HEK293 (cell line): Measurements from ENCODE around the gene BCAN.

Experiments used
- CTCF ChIA-PET: fragments of 350-600 bp; formaldehyde crosslinking; extraction: SDS; loops from one replicate; lab custom pipeline; 2021; ENCODE audit warnings: antibody characterized with exemption; lab: Yijun Ruan, JAX
- POLR2A ChIA-PET: fragments of 300-600 bp; formaldehyde crosslinking; extraction: SDS; loops from one replicate; lab custom pipeline; 2020; ENCODE audit warnings: antibody characterized with exemption, inconsistent platforms; lab: Yijun Ruan, JAX
- H3K27ac ChIP-seq: fragments of 200-500 bp; sonication (Bioruptor generic); 2 replicates; pipeline ENCODE4 v1.5.1; 2014; ENCODE audit warnings: low read depth, low read length, control low read depth, inconsistent platforms; ENCODE audit errors: extremely low read depth
- H3K36me3 ChIP-seq, 2 experiments: fragments of 200-500 bp in 1 of 2; sonication (Bioruptor generic) in 1 of 2; 1 replicate in 1 of 2; 2 replicates in 1 of 2; pipeline ENCODE4 v1.5.1; 2014 to 2017; ENCODE audit warnings: inconsistent platforms in 2 of 2, low read length in 2 of 2; ENCODE audit not compliant: control insufficient read depth in 2 of 2, insufficient read depth in 1 of 2
- H3K4me1 ChIP-seq: fragments of 200-500 bp; sonication (Bioruptor generic); 2 replicates; pipeline ENCODE4 v1.5.1; 2014; ENCODE audit warnings: mild to moderate bottlenecking, low read length, inconsistent platforms; ENCODE audit not compliant: control insufficient read depth, insufficient read depth
- H3K4me3 ChIP-seq: 2 replicates; pipeline ENCODE4 v1.5.1; 2011; ENCODE audit warnings: low read depth, mild to moderate bottlenecking, control low read depth, low read length, moderate library complexity
- H3K9me3 ChIP-seq: fragments of 200-500 bp; sonication (Bioruptor generic); 2 replicates; pipeline ENCODE4 v1.5.1; 2014; ENCODE audit warnings: low read depth, low read length, inconsistent platforms; ENCODE audit not compliant: control insufficient read depth, insufficient read depth
- BCL6B ChIP-seq: fragments of 450-650 bp; formaldehyde crosslinking; IDR thresholded peaks from 2 replicates; pipeline ENCODE4 v1.5.1; 2017; ENCODE audit warnings: missing biosample characterization, missing genetic modification characterization
- GLIS1 ChIP-seq: fragments of 450-650 bp; formaldehyde crosslinking; IDR thresholded peaks from 2 replicates; pipeline ENCODE4 v1.5.1; 2016; ENCODE audit warnings: missing biosample characterization, missing genetic modification characterization
- GLIS2 ChIP-seq: fragments of 450-650 bp; formaldehyde crosslinking; IDR thresholded peaks from 2 replicates; pipeline ENCODE4 v1.5.1; 2016; ENCODE audit warnings: missing biosample characterization, missing genetic modification characterization
- OVOL3 ChIP-seq: fragments of 450-650 bp; formaldehyde crosslinking; IDR thresholded peaks from 2 replicates; pipeline ENCODE4 v1.5.1; 2016; ENCODE audit warnings: missing biosample characterization, missing genetic modification characterization
- RBAK ChIP-seq: fragments of 450-650 bp; formaldehyde crosslinking; IDR thresholded peaks from 2 replicates; pipeline ENCODE4 v1.5.1; 2016; ENCODE audit warnings: missing biosample characterization, missing genetic modification characterization
- SCRT2 ChIP-seq: fragments of 450-650 bp; formaldehyde crosslinking; IDR thresholded peaks from 2 replicates; pipeline ENCODE4 v1.5.1; 2016; ENCODE audit warnings: missing biosample characterization, missing genetic modification characterization
- TCF7L2 ChIP-seq: IDR thresholded peaks from 2 replicates; pipeline ENCODE4 v1.6.1; 2011; ENCODE audit warnings: low read depth, mild to moderate bottlenecking, inconsistent platforms, low read length, moderate library complexity, borderline replicate concordance
- YY1 ChIP-seq: fragments of 450-650 bp; formaldehyde crosslinking; IDR thresholded peaks from 2 replicates; pipeline ENCODE4 v1.5.1; 2018; ENCODE audit warnings: missing biosample characterization, missing genetic modification characterization
- ZBTB17 ChIP-seq: fragments of 450-650 bp; formaldehyde crosslinking; IDR thresholded peaks from 2 replicates; pipeline ENCODE4 v1.5.1; 2016; ENCODE audit warnings: missing biosample characterization, missing genetic modification characterization
- ZBTB7A ChIP-seq: fragments of 450-650 bp; formaldehyde crosslinking; IDR thresholded peaks from 2 replicates; pipeline ENCODE4 v1.5.1; 2016; ENCODE audit warnings: low read depth, missing biosample characterization, missing genetic modification characterization
- ZBTB8A ChIP-seq: fragments of 450-650 bp; formaldehyde crosslinking; IDR thresholded peaks from 2 replicates; pipeline ENCODE4 v1.5.1; 2016; ENCODE audit warnings: missing biosample characterization, missing genetic modification characterization
- ZFHX2 ChIP-seq: fragments of 450-650 bp; formaldehyde crosslinking; conservative IDR thresholded peaks from 2 replicates; pipeline ENCODE4 v1.5.1; 2016; ENCODE audit warnings: missing biosample characterization, missing genetic modification characterization
- ZIC2 ChIP-seq: fragments of 450-650 bp; formaldehyde crosslinking; IDR thresholded peaks from 2 replicates; pipeline ENCODE4 v1.5.1; 2016; ENCODE audit warnings: missing biosample characterization, missing genetic modification characterization
- ZNF114 ChIP-seq: fragments of 450-650 bp; formaldehyde crosslinking; IDR thresholded peaks from 2 replicates; pipeline ENCODE4 v1.5.0; 2017; ENCODE audit warnings: missing biosample characterization, missing genetic modification characterization
- ZNF184 ChIP-seq: fragments of 450-650 bp; IDR thresholded peaks from 2 replicates; pipeline ENCODE4 v1.5.1; 2018; ENCODE audit warnings: missing biosample characterization, mild to moderate bottlenecking, missing genetic modification characterization
- ZNF23 ChIP-seq: fragments of 450-650 bp; formaldehyde crosslinking; IDR thresholded peaks from 2 replicates; pipeline ENCODE4 v1.5.1; 2016; ENCODE audit warnings: missing biosample characterization, missing genetic modification characterization, borderline replicate concordance
- ZNF266 ChIP-seq: fragments of 450-650 bp; formaldehyde crosslinking; IDR thresholded peaks from 2 replicates; pipeline ENCODE4 v1.5.1; 2016; ENCODE audit warnings: missing biosample characterization, missing genetic modification characterization, low read depth
- ZNF335 ChIP-seq: fragments of 450-650 bp; formaldehyde crosslinking; conservative IDR thresholded peaks from 2 replicates; pipeline ENCODE4 v1.5.1; 2016; ENCODE audit warnings: missing biosample characterization, missing genetic modification characterization
- ZNF473 ChIP-seq: fragments of 450-650 bp; formaldehyde crosslinking; IDR thresholded peaks from 2 replicates; pipeline ENCODE4 v1.5.1; 2017; ENCODE audit warnings: missing biosample characterization, missing genetic modification characterization
- ZNF610 ChIP-seq: fragments of 450-650 bp; formaldehyde crosslinking; IDR thresholded peaks from 2 replicates; pipeline ENCODE4 v1.5.1; 2016; ENCODE audit warnings: missing biosample characterization, missing genetic modification characterization, borderline replicate concordance
- ZNF629 ChIP-seq: fragments of 450-650 bp; formaldehyde crosslinking; IDR thresholded peaks from 2 replicates; pipeline ENCODE4 v1.5.1; 2017; ENCODE audit warnings: missing biosample characterization, missing genetic modification characterization
- ZNF654 ChIP-seq: fragments of 450-650 bp; formaldehyde crosslinking; IDR thresholded peaks from 2 replicates; pipeline ENCODE4 v1.5.1; 2016; ENCODE audit warnings: low read depth, missing biosample characterization, missing genetic modification characterization
- ZNF777 ChIP-seq: fragments of 450-650 bp; formaldehyde crosslinking; IDR thresholded peaks from 2 replicates; pipeline ENCODE4 v1.5.1; 2017; ENCODE audit warnings: missing biosample characterization, missing genetic modification characterization, borderline replicate concordance
- ZNF791 ChIP-seq: fragments of 450-650 bp; formaldehyde crosslinking; IDR thresholded peaks from 2 replicates; pipeline ENCODE4 v1.5.1; 2016; ENCODE audit warnings: missing biosample characterization, missing genetic modification characterization
- ZNF792 ChIP-seq: fragments of 450-650 bp; formaldehyde crosslinking; IDR thresholded peaks from 2 replicates; pipeline ENCODE4 v1.5.1; 2016; ENCODE audit warnings: missing biosample characterization, missing genetic modification characterization
- TF ChIP-seq, protein P1 (sequence below): fragments of 450-650 bp; formaldehyde crosslinking; IDR thresholded peaks from 2 replicates; pipeline ENCODE4 v1.5.1; 2016; ENCODE audit warnings: missing biosample characterization, missing genetic modification characterization

The BCAN gene

DNA sequence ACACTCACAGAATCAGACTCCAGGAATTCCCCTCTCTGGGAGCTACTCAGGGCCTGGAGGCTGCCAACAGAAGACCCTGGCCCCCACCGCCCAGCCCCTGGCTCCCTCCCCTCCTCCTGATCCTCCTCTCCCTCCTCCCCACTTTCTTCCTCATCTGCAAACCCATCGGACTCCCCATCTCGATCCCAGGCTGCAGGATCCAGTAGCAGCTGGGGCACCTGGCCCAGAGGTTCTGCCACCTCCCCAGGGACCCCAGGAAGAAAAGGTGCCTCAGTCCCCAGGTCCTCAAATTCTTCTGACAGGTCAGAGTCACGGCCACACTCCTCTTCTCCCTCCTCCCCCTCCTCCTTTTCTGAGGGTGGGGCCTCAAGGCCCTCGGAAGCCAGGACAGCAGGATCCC lies 27.9 kb downstream of the BCAN start:
- ChIA-PET POLR2A (interaction anchor here (1.2 kb wide), 1 partner anchor 9 kb away, joined by 4 read pairs; no protein-coding TSS in a partner anchor), CTCF (interaction anchor here (0.6 to 1.9 kb wide), 4 partner anchors 9 to 42 kb away, joined by 3 to 4 read pairs (median 4); no protein-coding TSS in a partner anchor)
- Histone ChIP-seq H3K4me1 (0 out of 2 replicates have a peak, but pooled peaks cover under 1% of the 10 kb centered on the region), H3K36me3 (peaks cover 0 to 13% of the 10 kb centered on the region in 2 experiments; a peak in 1 of 3 replicates), H3K9me3 (no peaks in the 10 kb centered on the region), H3K27ac (no peak overlapping the region), H3K4me3 (no peak overlapping the region)
- TF ChIP-seq BCL6B (tag by site-specific recombination) (no peak), ZNF777 (no peak), ZBTB8A (no peak), ZFHX2 (no peak), ZNF23 (tag by site-specific recombination) (no peak), TCF7L2 (no peak), ZNF654 (tag by site-specific recombination) (no peak), ZNF114 (tag by site-specific recombination) (no peak), ZNF610 (no peak), ZBTB17 (no peak), ZNF791 (no peak)

GRCh38 chr1:156670359-156670758 lies 28.4 kb downstream of the BCAN start:
- Histone ChIP-seq H3K27ac (no peak overlapping the region), H3K4me3 (no peak overlapping the region), H3K4me1 (no peaks in the 10 kb centered on the region), H3K36me3 (peaks cover 0 to 16% of the 10 kb centered on the region in 2 experiments; a peak in 1 of 3 replicates), H3K9me3 (no peaks in the 10 kb centered on the region)
- TF ChIP-seq GLIS2 (tag by site-specific recombination) (peak; percentile 28; the same call in 1 of the 2 replicates), ZNF473 (tag by site-specific recombination) (no peak), ZNF629 (no peak), ZBTB7A (no peak), GLIS1 (peak; percentile 89)
- TF ChIP-seq, protein P1, sequence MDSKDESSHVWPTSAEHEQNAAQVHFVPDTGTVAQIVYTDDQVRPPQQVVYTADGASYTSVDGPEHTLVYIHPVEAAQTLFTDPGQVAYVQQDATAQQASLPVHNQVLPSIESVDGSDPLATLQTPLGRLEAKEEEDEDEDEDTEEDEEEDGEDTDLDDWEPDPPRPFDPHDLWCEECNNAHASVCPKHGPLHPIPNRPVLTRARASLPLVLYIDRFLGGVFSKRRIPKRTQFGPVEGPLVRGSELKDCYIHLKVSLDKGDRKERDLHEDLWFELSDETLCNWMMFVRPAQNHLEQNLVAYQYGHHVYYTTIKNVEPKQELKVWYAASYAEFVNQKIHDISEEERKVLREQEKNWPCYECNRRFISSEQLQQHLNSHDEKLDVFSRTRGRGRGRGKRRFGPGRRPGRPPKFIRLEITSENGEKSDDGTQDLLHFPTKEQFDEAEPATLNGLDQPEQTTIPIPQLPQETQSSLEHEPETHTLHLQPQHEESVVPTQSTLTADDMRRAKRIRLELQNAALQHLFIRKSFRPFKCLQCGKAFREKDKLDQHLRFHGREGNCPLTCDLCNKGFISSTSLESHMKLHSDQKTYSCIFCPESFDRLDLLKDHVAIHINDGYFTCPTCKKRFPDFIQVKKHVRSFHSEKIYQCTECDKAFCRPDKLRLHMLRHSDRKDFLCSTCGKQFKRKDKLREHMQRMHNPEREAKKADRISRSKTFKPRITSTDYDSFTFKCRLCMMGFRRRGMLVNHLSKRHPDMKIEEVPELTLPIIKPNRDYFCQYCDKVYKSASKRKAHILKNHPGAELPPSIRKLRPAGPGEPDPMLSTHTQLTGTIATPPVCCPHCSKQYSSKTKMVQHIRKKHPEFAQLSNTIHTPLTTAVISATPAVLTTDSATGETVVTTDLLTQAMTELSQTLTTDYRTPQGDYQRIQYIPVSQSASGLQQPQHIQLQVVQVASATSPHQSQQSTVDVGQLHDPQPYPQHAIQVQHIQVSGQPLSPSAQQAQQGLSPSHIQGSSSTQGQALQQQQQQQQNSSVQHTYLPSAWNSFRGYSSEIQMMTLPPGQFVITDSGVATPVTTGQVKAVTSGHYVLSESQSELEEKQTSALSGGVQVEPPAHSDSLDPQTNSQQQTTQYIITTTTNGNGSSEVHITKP, result no peak
- POLR2A ChIA-PET, result interaction anchor here (1.2 kb wide), 1 partner anchor 9 kb away, joined by 4 read pairs; no protein-coding TSS in a partner anchor
- CTCF ChIA-PET, result interaction anchor here (0.6 to 12.6 kb wide), 4 partner anchors 9 to 43 kb away, joined by 3 to 162 read pairs (median 4); no protein-coding TSS in a partner anchor

GRCh38 chr1:156670791-156671190 lies 28.9 kb downstream of the BCAN start:
- CTCF ChIA-PET, result interaction anchor here (1.9 to 12.6 kb wide), 2 partner anchors 11 to 20 kb away, joined by 4 to 162 read pairs; no protein-coding TSS in a partner anchor
- Histone ChIP-seq H3K4me3 (no peak overlapping the region), H3K27ac (no peak overlapping the region), H3K9me3 (no peaks in the 10 kb centered on the region), H3K36me3 (peaks cover 0 to 16% of the 10 kb centered on the region in 2 experiments; a peak in 1 of 3 replicates), H3K4me1 (no peaks in the 10 kb centered on the region)
- POLR2A ChIA-PET, result interaction anchor here (1.2 kb wide), 1 partner anchor 10 kb away, joined by 4 read pairs; no protein-coding TSS in a partner anchor
- TF ChIP-seq ZNF266 (tag by site-specific recombination) (no peak), ZNF184 (tag by site-specific recombination) (no peak), ZNF792 (tag by site-specific recombination) (no peak), OVOL3 (no peak), ZNF335 (tag by site-specific recombination) (no peak), ZIC2 (tag by site-specific recombination) (peak; percentile 53; the same call in 1 of the 2 replicates), YY1 (tag by site-specific recombination) (no peak), SCRT2 (tag by site-specific recombination) (peak; percentile 34; the same call in 1 of the 2 replicates), RBAK (tag by site-specific recombination) (no peak)
- TF ChIP-seq, protein P1, result no peak
